HG03521 (cell line): ENCODE results near the gene GALNT10.

Experiments used
- ATAC-seq: cut with Tn5 transposase; IDR thresholded peaks from one replicate; pipeline ENCODE4 v1.9.1; 2021; ENCODE audit warnings: mild to moderate bottlenecking, moderate library complexity; ENCODE audit not compliant: unreplicated experiment

The GALNT10 gene

GRCh38 chr5:154372661-154373060, 182.1 kb downstream of the GALNT10 start:
- ATAC-seq: no peak

GRCh38 chr5:154373326-154373725, 182.8 kb downstream of the GALNT10 start:
- ATAC-seq: no peak

GRCh38 chr5:154373729-154374179, 183.2 kb downstream of the GALNT10 start:
- no peak for ATAC-seq

GRCh38 chr5:154374264-154374663, 183.7 kb downstream of the GALNT10 start:
- ATAC-seq: no peak

- no peak for ATAC-seq
These were observed 184.9 kb downstream of the GALNT10 start for GRCh38 chr5:154375329-154376008.

GRCh38 chr5:154376481-154376880, 185.9 kb downstream of the GALNT10 start:
- no peak for ATAC-seq

GRCh38 chr5:154377754-154378533, 187.4 kb downstream of the GALNT10 start:
- no peak for ATAC-seq

GRCh38 chr5:154380263-154380662, 189.7 kb downstream of the GALNT10 start:
- ATAC-seq: no peak

GRCh38 chr5:154384480-154385235, 194.1 kb downstream of the GALNT10 start:
- ATAC-seq: peak; percentile 98

GRCh38 chr5:154385236-154385512, 194.6 kb downstream of the GALNT10 start:
- ATAC-seq: no peak

- no peak for ATAC-seq
These were observed 196.6 kb downstream of the GALNT10 start for GRCh38 chr5:154386952-154387629.

GRCh38 chr5:154388842-154389241, 198.3 kb downstream of the GALNT10 start:
- no peak for ATAC-seq

- no peak for ATAC-seq
These were observed 199.6 kb downstream of the GALNT10 start for GRCh38 chr5:154390096-154390495.

- no peak for ATAC-seq
These were observed 200.3 kb downstream of the GALNT10 start for GRCh38 chr5:154390746-154391359.

- ATAC-seq: no peak
These were observed 201.3 kb downstream of the GALNT10 start for GRCh38 chr5:154391788-154392187.

GRCh38 chr5:154393850-154394249, 203.3 kb downstream of the GALNT10 start:
- no peak for ATAC-seq

GRCh38 chr5:154394307-154394706, 203.8 kb downstream of the GALNT10 start:
- ATAC-seq: no peak

GRCh38 chr5:154395407-154396106, 205.0 kb downstream of the GALNT10 start:
- peak; percentile 89 for ATAC-seq

- no peak for ATAC-seq
These were observed 205.6 kb downstream of the GALNT10 start for GRCh38 chr5:154396128-154396527.
